Hematopoietic multipotent progenitor cell treated with erythropoietin and hydrocortisone succinate and interleukin-3 and kit ligand, for 4 days (in vitro differentiated cells): ENCODE data around the gene PSMD14.

Experiments
- DNase-seq: peaks from one replicate; pipeline ENCODE4 v3.0.0-alpha.2; 2015

PSMD14 gene

DNA sequence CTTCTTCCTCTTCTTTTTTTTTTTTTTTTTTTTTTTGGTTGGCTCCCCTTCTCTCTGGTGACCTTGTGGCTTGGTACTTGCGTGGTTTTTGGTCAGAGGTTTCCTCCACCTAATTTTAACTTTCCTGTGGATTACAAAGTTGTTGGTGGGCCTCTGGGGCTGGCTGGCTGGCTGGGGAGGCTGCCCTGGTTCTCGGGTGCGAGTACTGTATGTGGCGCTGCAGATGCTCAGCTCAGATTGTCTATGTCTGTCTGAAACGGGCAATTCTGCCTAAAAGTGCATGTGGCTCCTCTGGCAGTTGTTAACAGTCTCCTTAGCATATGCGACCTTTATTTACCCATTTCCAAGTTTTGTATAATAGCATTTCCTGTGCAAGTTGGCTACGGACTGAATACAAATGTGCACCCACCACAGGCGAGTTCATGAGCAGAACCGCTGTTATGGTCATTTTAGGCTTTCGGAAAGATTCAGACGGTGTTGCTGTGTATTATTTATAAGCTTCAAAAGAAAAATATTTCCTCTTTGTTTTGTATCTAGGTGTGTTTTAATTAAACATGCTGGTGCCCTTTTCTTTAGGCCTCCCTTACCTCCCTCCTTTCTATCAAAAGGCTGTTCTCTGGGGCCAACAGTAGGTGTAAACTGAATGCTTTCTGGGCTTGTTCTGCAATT, 112.3 kb downstream of the PSMD14 start:
- DNase-seq, result no peak

DNA sequence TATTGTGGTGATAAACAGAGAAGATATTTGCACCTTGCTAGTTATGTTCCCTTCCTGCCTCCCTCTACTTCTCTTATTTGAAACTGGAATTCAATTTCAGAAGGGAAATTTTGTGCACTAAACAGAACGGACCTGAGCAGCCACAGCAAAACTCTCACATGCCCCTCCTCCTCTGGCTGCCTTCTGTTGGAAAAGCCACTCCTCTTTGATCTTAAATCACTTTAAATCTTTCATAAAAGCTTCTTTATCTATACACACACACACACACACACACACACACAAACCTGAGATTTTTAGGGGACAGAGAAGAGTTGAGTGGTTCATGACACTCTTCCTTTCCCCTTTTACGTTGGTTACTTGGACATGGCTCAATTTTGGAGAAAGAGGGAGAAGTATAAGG, 113.5 kb downstream of the PSMD14 start:
- no peak for DNase-seq

DNA sequence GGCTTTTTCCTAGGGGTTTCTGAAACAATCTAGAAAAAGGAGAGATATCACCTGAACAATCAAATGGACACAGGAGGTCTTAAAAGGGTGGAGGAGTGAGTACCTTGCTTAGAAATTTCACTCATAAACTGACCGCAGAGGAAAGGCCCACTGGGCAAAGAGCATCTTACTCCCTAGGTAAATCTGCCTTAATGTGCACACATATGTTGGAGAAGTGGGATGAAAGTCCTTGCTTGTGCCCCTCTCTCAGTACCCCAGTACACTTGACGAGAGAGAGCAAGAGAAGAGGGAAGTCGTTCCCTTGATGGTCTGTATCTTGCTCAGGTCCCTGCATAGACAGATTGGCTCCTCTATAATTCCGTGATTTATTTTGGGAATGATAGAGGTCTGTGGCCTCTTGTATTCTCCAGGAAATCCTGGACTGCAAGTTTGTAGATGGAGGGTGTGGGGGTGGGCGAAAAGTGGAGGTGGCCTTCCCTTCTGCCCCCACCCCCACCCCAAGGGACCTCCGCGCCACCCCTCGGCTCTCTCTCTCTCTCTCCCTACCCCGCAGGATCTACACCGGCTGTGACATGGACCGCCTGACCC, 114.7 kb downstream of the PSMD14 start:
- DNase-seq, result no peak

DNA sequence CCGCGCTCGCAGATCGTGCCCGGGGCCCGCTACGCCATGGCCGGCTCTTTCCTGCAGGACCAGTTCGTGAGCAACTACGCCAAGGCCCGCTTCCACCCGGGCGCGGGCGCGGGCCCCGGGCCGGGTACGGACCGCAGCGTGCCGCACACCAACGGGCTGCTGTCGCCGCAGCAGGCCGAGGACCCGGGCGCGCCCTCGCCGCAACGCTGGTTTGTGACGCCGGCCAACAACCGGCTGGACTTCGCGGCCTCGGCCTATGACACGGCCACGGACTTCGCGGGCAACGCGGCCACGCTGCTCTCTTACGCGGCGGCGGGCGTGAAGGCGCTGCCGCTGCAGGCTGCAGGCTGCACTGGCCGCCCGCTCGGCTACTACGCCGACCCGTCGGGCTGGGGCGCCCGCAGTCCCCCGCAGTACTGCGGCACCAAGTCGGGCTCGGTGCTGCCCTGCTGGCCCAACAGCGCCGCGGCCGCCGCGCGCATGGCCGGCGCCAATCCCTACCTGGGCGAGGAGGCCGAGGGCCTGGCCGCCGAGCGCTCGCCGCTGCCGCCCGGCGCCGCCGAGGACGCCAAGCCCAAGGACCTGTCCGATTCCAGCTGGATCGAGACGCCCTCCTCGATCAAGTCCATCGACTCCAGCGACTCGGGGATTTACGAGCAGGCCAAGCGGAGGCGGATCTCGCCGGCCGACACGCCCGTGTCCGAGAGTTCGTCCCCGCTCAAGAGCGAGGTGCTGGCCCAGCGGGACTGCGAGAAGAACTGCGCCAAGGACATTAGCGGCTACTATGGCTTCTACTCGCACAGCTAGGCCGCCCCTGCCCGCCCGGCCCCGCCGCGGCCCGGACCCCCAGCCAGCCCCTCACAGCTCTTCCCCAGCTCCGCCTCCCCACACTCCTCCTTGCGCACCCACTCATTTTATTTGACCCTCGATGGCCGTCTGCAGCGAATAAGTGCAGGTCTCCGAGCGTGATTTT, 115.5 kb downstream of the PSMD14 start:
- DNase-seq, result no peak

DNA sequence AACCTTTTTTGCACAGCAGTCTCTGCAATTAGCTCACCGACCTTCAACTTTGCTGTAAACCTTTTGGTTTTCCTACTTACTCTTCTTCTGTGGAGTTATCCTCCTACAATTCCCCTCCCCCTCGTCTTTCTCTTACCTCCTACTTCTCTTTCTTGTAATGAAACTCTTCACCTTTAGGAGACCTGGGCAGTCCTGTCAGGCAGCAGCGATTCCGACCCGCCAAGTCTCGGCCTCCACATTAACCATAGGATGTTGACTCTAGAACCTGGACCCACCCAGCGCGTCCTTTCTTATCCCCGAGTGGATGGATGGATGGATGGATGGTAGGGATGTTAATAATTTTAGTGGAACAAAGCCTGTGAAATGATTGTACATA, 116.2 kb downstream of the PSMD14 start:
- DNase-seq, result no peak

DNA sequence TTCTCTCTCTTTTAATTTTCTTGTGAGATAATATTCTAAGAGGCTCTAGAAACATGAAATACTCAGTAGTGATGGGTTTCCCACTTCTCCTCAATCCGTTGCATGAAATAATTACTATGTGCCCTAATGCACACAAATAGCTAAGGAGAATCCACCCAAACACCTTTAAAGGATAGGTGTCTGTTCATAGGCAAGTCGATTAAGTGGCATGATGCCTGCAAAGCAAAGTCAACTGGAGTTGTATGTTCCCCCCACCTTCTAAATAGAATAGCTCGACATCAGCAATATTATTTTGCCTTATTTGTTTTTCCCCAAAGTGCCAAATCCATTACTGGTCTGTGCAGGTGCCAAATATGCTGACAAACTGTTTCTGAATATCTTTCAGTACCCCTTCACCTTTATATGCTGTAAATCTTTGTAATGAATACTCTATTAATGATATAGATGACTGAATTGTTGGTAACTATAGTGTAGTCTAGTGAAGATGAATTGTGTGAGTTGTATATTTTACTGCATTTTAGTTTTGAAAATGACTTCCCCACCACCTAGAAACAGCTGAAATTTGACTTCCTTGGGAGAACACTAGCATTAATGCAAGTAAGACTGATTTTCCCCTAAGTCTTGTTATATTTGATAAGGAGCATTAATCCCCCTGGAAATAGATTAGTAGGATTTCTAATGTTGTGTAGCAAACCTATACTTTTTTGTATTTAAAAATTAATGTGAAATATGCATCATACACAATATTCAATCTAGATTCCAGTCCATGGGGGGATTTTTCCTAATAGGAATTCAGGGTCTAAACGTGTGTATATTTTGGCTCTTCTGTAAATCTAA, 116.9 kb downstream of the PSMD14 start:
- DNase-seq, result no peak

- DNase-seq, result no peak
These were observed 117.7 kb downstream of the PSMD14 start for GRCh38 chr2:161425728-161426454.

GRCh38 chr2:161426455-161426921, 118.3 kb downstream of the PSMD14 start:
- no peak for DNase-seq

- DNase-seq, result peak; percentile 67
These were observed 118.9 kb downstream of the PSMD14 start for GRCh38 chr2:161426922-161427663.

GRCh38 chr2:161427664-161428587, 119.7 kb downstream of the PSMD14 start:
- no peak for DNase-seq

DNA sequence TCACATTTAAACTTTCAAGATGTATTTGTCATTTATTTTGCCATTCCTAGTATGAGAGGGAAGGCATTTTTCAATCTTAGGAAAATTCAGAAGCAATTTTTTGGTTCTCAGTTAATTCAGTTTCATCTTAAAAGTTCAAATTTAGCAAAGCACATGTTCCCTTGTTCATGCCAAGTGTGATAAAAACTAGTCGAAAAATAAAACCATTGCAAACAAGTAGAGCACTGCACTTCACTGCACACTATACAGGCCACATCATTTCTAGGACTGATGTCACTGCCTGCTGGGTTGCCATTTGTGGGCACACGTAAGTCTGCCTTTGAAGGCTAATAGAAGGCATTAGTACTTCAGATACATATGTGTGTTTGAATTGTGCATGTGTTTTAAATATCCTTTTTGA, 122.2 kb downstream of the PSMD14 start:
- no peak for DNase-seq

DNA sequence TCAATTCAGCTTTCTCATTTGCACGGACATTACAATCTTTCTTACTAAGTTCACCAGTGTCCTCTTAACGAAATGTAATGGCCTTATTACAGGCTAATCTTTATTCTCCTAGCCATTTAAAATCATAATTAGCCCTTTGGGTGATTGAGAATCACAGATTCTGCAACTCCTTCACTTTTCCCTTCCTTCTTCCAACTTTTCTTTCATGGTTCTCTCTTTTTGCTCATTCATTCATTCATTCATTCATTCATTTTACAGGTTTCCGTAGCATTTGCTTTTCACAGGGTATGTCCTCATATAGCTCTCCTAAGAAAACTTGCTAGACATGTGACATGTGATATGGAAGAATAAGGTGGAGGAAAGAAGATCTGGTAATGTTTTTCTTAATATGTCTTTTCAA, 123.9 kb downstream of the PSMD14 start:
- no peak for DNase-seq

GRCh38 chr2:161434118-161434517, 125.9 kb downstream of the PSMD14 start:
- DNase-seq, result no peak

DNA sequence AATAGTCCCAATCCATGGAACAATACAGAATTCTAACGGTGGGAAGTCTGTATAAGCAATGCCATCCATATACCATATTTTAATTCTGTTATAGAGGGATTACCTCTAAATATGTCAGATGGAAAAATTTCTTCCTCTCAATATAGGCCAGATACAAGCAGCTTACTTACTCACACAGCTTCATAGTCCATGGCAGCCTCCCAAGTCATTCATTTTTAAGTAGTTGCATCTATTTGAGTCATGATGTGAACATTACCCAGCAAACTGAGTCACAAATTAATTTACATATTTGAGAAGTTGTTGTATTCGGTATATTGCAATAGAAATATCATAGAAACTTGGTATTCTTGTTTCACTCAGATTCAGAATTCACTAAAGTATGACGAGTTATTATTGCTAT, 128.2 kb downstream of the PSMD14 start:
- no peak for DNase-seq

DNA sequence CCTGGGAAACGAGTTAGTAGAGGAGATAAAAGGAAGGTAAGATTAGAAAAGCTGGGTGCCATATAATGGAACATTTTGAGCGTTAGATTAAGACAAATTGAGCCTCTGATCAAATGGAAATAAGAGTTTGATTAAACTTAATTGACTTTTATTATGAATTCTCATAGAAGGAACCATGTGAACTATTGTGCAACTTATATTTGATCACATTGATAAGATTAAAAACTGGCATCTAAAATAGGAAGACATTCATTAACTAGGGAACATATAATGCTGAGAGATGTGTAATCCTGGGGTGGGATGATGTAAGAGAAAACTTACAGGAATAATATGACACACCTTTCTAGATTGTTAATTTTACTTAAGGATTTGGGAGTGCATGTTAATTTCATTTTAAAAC, 130.4 kb downstream of the PSMD14 start:
- no peak for DNase-seq

DNA sequence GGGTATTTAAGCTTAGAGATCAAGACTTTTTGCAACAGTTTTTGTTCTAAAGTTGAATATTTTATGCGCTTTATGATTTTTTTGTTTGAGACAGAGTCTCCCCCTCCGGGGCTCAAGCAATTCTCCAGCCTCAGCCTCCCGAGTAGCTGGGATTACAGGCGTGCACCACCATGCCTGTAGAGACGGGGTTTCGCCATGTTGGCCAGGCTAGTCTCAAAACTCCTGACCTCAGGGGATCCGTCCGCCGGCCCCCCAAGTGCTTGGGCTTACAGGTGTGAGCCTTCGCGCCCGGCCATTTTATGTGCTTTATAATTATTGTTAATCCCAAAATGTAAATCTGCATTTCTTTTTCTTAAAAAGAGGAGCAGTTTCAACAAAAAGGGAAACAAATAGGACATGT, 136.9 kb downstream of the PSMD14 start:
- no peak for DNase-seq

GRCh38 chr2:161448431-161448830, 140.2 kb downstream of the PSMD14 start:
- DNase-seq, result no peak
